Dermis microvascular lymphatic vessel endothelial cell (primary cell): Measurements from ENCODE around the gene HDAC9. TPM values are rescaled to one million over a fixed set of nuclear protein-coding genes. Genes with fewer than 3 reads are reported as not detected.

Experiments used
- DNase-seq, 2 donors: peaks; one replicate each; pipeline versions ENCODE4 v3.0.0 to v3.0.0-alpha.2; 2010; ENCODE audit warnings: low read depth in 2 of 2
- total RNA-seq: library from RNA; depleted of rRNA; stranded (reverse); fragments of >200 nt; gene quantifications from 2 replicates; pipeline ENCODE4 v1.2.1, GENCODE V29; 2014

The HDAC9 gene
- total RNA-seq, 1 donor from 2014 or later: 5.3 TPM

GRCh38 chr7:18828994-18829857 is 333.7 kb downstream of the HDAC9 start:
- DNase-seq: no peak

GRCh38 chr7:18829858-18830285 is 334.3 kb downstream of the HDAC9 start:
- DNase-seq: no peak

GRCh38 chr7:18831419-18831818 is 335.9 kb downstream of the HDAC9 start:
- DNase-seq: no peak

- DNase-seq: no peak
Measured at GRCh38 chr7:18831943-18832342, 336.4 kb downstream of the HDAC9 start.

GRCh38 chr7:18834577-18834976 is 339.0 kb downstream of the HDAC9 start:
- no peak for DNase-seq

- DNase-seq: no peak
Measured at GRCh38 chr7:18835001-18835690, 339.6 kb downstream of the HDAC9 start.

- DNase-seq: no peak
Measured at GRCh38 chr7:18843979-18844378, 348.4 kb downstream of the HDAC9 start.

- peak in 1 of 2 donors; percentile 14 for DNase-seq
Measured at GRCh38 chr7:18844735-18845134, 349.2 kb downstream of the HDAC9 start.

GRCh38 chr7:18845700-18846099 is 350.2 kb downstream of the HDAC9 start:
- DNase-seq: no peak

GRCh38 chr7:18846765-18847215 is 351.2 kb downstream of the HDAC9 start:
- DNase-seq: no peak

- no peak for DNase-seq
Measured at GRCh38 chr7:18849130-18849529, 353.6 kb downstream of the HDAC9 start.

- no peak for DNase-seq
Measured at GRCh38 chr7:18855796-18856195, 360.2 kb downstream of the HDAC9 start.

- DNase-seq: no peak
Measured at GRCh38 chr7:18858232-18858631, 362.7 kb downstream of the HDAC9 start.

- no peak for DNase-seq
Measured at GRCh38 chr7:18859318-18859717, 363.8 kb downstream of the HDAC9 start.

- DNase-seq: no peak
Measured at GRCh38 chr7:18860221-18860620, 364.7 kb downstream of the HDAC9 start.

- DNase-seq: no peak
Measured at GRCh38 chr7:18861514-18862118, 366.1 kb downstream of the HDAC9 start.

GRCh38 chr7:18864967-18865366 is 369.4 kb downstream of the HDAC9 start:
- DNase-seq: no peak

GRCh38 chr7:18866359-18867036 is 370.9 kb downstream of the HDAC9 start:
- peak; percentile 7 to 92 for DNase-seq

GRCh38 chr7:18872344-18872743 is 376.8 kb downstream of the HDAC9 start:
- DNase-seq: no peak

- no peak for DNase-seq
Measured at GRCh38 chr7:18873734-18874336, 378.3 kb downstream of the HDAC9 start.

- no peak for DNase-seq
Measured at GRCh38 chr7:18874880-18875279, 379.3 kb downstream of the HDAC9 start.
